GM19452 (cell line): Measurements from ENCODE around the gene ZNF143.
"Not testable (repeated sequence)": the region's sequence is repeated elsewhere in the genome, so short reads cannot be mapped to it uniquely, and the experiment has no call there.

ENCODE experiments used
- ATAC-seq: cut with Tn5 transposase; IDR thresholded peaks from one replicate; pipeline ENCODE4 v1.9.1; 2021; ENCODE audit not compliant: unreplicated experiment

ZNF143 gene

DNA sequence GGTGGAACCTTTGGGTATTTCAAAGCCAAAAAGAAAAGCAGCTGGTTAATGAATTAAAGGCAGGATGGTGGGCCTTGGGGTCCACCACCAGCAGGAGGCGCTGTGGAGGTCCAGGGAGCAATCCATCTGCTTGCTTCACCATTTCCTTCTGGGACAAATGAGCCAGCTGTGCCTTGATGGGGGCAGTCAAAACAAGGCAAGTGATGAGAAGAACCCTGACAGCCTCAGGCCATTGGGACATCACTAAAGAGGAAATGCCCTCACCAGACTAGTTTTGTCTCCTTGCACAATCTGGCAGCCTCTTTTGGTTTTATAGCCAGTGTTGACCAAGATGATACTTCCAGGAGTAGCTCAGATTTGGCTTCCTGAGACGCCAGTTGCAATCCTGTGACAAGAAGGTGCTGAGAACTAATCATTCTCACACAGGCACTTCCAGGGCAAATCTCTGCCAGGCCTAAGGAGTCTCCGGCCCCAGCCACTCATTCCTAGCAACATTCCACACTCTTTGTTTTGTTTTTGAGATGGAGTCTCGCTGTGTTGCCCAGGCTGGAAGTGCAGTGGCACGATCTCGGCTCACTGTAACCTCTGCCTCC lies 74.5 kb downstream of the ZNF143 start:
- ATAC-seq = no peak

DNA sequence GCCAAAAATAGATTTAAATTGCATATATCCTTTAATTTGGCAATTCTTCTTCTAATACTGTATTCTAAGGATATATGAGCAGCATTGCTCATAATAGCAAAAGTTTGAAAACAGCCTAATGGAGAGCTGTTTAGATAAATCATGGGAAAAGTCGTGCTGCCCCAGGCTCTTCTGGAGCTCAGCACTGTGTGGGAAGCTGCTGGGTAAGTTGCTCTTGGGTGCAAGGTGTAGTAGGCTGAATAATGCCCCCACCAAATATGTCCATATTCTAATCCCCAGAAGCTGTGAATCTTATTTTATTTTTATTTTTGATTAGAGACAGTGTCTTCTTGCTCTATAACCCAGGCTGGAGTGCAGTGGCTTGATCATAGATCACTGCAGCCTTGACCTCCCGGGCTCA lies 77.7 kb downstream of the ZNF143 start:
- no peak for ATAC-seq

DNA sequence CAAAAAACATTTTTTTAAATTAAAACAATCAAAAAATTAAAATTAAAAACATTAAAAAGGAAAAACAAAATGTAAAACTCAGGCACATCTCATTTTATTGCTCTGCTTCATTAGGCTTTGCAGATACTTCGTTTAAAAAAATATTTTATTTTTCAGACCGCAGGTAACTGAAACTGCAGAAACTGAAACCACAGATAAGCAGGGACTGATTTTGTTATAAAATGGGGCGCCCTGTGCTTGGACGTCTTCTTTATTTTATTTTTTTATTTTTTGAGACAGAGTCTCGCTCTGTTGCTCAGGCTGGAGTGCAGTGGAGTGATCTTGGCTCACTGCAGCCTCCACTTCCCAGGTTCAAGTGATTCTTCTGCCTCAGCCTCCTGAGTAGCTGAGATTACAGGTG lies 88.4 kb downstream of the ZNF143 start:
- ATAC-seq = not testable (repeated sequence)

DNA sequence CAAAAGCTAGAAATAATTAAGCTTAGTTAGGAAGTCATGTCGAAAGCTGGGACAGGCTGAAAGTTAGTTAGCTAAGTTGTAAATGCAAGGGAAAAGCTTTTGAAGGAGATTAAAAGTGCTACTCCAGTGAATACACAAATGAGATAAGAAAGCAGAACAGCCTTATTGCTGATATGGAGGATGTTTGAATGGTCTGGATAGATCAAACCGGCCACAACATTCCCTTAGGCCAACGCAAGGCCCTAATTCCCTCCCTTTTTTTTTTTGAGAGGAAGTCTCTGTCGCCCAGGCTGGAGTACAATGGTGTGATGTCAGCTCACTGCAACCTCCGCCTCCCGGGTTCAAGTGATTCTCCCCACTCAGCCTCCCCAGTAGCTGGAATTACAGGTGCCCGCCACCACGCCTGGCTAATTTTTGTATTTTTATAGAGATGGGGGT lies 89.4 kb downstream of the ZNF143 start:
- no peak for ATAC-seq

DNA sequence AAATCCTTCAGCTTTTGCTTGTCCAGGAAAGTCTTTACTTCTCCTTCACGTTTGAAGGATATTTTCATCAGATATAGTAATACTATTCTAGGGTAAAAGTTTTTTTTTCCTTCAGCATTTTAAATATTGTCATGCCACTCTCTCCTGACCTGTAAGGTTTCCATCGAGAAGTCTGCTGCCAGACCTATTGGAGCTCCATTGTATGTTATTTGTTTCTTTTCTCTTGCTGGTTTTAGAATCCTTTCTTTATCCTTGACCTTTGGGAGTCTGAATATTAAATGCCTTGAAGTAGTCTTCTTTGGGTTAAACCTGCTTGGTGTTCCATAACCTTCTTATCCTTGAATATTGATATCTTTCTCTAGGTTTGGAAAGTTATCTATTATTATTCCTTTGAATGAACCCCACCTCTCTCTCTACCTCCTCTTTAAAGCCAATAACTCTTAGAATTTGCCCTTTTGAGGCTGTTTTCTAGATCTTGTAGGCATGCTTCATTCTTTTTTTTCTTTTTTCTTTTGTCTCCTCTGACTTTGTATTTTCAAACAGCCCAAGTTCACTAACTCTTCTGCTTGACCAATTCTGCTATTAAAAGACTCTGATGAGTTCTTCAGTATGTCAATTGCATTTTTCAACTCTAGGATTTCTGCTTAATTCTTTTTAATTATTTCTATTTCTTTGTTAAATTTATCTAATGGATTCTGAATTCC lies 100.6 kb downstream of the ZNF143 start:
- no peak for ATAC-seq

DNA sequence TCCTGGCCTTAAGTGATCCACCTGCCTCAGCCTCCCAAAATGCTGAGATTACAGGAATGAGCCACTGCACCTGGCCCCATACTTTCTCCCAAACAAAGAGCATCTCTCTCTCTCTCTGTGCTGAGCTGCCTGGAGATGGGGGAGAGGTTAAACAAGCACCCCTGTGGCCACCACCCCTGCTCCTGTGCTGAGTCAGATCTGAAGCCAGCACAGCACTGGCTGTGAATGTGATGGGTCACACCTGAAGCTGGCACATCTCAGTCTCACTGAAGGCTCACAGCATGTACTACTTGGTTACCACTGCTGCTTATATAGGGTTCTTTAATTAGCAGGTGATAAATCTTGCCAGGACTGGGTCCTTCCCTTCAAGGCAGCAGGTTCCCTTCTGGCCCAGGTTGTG lies 101.9 kb downstream of the ZNF143 start:
- ATAC-seq = no peak

DNA sequence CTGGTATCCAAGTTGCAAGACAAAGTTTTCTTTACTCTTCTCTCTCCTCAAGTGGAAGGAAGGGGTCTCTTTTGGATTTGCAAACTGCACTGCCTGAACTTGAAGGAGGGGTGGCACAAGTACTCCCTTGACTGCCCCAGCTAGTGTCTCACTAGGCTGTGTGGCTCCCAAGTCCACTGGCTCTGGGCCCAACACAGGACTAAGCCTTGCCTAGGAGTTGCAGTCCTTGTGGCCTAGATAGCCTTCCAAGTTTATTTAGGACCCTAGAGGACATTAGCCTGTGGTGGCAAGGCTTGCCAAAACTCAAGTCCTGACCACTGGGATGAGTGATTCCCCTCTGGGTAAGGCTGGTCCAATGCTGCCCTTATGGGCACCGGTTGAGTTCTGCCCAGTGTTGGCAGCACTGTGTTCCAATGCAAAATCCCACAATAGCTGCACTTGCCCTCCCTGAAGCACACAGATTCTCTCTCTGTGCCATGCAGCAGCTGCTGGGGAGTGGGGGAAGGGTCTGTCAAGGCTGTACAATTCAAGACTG lies 102.5 kb downstream of the ZNF143 start:
- ATAC-seq = no peak

DNA sequence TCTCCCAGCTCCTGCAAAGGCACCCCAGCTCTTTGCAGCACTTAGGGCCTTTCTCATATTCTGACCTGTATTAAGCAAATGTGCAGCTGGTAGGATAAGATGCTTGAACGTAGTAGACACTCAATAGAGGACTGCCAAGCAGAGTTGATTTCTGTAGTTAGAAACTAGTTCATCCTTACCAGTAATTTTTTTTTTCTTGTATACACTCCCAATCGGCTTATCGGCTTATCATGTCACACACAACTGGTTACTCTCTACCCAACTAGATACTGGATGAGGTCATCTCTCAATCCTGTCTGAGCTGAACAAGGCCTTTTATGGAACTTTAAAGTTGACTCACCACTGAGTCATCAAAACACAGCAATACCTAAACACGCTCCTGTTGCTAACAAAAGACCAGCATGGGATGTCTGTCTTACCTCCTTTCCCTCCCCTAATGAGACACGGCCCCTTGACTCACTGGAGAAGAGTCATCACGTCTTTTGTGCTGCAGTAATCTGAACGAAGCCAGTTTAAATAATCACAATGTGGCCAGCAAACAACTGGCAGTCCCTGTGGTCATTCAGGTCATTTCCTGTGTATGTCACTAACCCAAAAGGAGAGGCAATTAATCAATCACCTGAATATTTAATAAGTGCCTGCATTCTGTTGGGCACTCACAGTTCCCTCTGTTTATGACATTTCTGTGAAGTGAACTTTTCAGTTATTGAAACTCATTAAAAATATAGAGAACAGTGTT lies 105.2 kb downstream of the ZNF143 start:
- ATAC-seq = peak; percentile 86

DNA sequence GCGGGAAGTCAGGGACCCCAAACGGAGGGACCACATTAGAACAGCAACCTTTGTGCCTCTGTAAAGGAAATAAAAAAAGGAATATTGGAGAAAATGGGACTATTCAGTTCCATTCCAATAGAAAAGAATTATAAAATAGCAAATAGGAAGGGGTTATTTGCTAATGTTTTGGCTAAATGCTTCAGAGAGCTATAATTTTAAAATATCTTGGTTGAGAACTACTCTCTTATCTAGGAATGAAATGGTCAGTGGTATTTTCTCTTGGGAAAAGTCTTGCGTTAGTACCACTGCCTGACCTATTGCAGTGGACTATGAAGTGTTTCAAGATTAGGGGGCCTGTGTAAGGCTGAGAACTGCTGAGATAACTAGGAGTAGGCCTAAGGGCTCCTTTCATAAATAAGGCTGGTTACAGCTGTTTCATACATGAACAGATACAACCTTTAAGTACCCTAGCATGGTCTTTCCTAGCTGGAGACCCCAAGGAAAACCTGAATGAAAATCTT lies 105.8 kb downstream of the ZNF143 start:
- ATAC-seq = no peak

DNA sequence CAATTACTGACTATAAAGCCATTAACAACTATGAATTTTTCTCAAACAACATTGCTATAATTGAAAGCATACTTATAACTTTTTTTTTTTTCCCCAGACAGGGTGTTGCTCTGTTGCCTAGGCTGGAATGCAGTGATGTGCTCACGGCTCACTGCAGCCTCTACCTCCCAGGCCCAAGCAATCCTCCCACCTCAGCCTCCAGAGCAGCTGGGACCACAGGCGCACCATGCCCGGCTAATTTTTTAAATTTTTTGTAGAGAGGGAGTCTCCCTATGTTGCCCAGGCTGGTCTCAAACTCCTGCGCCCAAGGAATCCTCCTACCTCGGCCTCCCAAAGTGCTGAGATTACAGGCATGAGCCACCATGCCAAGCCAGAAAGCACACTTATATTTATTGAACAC lies 106.6 kb downstream of the ZNF143 start:
- ATAC-seq = no peak

DNA sequence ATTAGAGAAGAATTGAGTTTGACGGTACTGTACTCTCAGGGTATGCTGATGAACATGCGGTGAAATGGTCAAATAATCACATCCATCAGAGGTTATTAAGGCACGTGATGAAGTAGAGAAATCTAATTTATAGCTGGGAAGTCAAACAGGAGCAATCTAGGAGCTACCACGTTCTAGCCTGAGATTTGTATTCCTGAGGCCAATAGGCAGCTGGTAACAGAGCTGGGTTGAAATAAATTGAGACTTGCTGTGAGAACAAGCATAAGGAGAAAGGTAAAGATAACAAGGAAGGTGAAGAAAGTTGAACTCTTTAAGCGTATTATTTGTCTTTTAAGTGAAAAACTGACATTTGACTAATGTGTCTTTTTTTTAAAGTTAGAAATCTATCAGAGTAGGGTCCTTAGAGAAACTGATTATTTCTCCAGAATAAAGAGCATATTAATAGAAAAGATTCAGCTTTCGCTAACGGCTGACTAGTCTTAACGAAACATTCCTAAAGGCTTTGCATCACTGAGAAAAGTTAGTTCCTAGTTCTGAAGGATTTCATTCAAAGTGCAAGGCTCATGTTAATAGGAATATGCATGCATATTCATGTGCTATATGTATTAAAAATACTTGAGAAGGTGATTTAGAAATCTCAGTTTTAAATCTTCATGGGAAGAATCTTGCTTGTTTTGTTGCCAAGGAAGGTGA lies 107.5 kb downstream of the ZNF143 start:
- ATAC-seq = no peak

DNA sequence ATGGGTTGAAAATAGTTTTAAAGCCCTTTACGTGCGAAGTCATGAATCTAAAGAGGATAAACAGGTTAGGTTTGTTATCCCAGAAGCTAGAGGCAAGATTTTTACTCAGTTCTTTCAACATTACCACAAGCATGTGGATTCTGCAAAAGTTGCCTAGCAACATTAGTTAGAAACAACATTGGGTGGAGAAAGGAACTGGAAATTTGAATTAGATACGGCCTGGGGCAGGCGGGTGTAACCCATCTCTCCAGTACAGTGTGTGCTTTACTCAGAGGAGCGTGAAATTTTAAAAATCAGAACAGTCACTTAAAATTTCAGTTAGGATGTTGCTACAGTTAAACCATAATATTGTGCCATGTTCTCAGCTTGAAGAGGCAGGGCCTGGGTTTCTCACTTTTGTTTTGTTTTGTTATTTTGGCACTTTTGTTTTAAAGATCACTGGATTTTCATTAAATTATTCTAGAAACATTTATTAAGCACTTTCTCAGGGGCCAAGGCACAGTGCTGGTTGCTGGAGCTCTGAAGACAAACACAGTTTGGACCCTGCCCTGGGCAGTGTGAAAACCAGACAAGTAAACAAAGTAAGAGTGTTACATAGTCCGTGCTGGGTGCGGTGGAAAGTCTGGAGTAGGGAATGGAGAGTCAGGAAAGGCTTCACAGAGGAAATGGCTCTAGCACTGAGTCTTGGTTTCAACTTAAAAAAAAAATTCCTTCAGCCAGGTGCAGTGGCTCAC lies 108.2 kb downstream of the ZNF143 start:
- no peak for ATAC-seq

DNA sequence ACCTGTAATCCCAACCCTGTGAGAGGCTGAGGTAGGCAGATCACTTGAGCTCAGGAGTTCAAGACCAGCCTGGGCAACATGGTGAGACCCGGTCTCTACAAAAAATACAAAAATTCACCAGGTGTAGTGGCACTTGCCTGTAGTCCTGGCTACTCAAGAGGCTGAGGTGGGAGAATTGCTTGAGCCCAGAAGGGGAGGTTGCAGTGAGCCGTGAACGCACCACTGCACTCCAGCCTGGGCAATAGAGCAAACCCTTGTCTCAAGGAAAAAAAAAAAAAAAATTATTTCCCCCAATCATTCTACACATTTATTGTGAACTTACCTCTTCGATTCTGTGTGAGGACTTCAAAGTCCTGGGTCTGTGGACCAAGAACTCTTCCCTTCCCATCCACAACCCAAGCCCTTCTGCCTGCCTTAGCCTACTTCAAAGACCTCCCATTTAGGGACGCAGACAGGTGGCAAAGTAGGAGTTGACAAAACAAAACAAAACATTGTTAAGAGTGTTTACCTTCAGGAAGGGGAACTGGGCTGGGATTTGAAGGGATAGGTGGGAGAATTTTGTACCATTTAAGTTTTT lies 108.9 kb downstream of the ZNF143 start:
- ATAC-seq = no peak

DNA sequence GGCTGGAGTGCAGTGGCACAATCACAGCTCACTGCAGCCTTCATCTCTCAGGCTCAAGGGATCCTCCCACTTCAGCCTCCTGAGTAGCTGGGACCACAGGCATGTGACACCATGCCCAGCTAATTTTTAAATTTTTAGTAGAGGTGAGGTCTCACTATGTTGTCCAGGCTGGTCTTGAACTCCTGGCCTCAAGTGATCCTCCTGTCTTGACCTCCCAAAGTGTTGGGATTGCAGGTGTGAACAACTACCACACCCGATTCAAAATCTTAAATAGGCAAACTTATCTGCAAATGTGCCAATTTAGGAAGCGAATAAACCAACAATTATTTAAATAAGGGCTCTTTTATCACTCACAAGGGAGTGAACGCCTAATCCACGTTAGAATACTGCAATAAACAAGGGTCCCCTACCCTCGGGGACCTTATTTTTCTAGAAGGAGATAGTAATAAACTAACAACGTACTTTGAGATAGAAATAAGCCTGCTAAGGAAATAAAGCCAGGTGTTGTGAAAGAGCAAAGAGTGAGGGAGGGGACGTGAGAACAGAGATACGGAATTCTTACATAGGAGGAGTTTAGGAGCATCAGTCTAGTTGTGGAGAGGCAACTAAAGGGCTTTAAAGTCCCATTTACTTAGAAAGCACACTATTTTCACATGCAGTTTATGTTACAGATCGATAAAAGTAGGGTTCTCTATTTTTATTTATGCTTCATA lies 109.7 kb downstream of the ZNF143 start:
- no peak for ATAC-seq

DNA sequence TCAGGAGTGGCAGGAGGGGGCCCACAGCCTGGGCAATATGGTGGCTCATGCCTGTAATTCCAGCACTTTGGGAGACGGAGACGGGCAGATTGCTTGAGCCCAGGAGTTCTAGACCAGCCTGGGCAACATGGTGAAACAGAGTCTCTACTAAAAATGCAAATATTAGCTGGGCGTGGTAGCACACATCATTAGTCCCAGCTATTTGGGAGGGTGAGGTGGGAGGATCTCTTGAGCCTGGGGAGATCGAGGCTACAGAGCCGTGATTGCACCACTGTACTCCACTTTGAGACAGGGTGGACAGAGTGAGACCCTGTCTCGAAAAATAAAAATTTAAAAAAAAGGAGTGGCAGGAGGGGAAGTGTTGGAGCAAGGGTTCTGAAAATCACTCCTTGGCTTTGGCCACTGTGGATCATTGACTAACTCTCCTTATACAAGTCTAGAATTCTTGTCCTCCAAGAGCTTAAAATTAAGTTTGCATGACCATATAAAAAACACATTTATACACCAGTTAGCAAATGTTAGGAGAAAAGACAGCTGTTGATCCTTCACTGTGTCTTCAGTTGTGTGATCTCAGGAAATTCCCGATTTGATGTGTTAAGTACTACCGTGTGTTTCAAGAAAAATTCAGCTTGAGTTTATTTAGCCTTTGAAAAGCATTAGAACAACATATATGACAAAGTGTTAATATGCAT lies 110.4 kb downstream of the ZNF143 start:
- ATAC-seq = no peak

DNA sequence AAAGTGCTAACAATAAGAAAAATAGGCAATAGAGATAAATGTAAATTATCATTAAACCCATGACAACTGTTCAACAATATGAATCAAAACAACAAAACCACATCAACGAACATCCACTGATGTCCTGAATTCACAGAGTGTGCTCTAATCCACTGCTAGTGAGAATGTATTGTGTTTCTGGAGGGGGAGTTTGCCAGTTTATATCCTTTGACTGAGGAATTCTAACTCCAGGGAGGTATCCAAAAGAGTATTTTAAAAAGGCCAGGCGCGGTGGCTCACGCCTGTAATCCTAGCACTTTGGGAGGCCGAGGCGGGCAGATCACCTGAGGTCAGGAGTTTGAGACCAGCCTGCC lies 110.9 kb downstream of the ZNF143 start:
- no peak for ATAC-seq

DNA sequence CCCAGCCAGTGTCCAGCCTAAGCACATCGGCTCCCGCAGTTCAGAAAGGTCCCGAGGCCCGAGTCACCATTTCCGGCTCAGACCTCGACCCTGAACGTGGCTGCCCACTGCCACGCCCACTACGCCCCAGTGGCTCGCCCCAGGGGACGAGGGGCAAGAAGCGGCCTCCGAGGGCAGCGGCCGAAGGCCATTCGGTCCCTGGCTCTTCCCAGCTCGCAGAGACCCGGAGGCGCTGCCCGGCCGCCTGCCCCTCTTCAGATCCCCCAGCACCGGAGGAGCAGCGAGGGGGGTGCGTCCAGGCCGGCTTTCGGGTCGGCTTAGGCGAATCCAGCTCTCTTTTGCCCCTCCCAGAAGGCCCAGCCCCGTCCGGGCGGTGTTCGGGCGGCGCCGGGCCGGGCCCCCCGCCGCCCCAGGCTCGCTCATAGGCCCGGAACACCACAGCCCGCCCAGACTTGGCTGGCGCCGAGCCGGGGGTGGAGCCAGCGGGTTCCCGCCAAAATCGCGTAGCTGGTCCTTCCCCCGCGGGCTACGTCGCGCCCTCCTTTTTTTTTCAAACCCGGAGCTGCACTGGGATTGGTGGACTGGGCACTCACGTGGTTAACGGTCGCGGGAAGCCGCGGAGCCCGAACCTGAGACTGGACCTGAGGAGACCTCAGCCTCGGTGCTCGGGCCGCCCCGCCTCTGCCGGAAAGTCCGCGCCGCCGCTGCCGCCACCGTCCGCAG lies 112.4 kb downstream of the ZNF143 start, which contains the start of gene WEE1:
Gene WEE1, plus strand, starts transcription at position 619 of the 723 bp plus-strand sequence. CDS start 264 bp downstream, outside the sequence.
- ATAC-seq = peak; percentile 87
